Ectodermal cell (in vitro differentiated cells): ENCODE data around the gene SKIC3.

Experiments
- H3K27ac ChIP-seq: 2 replicates; pipeline ENCODE4 v1.7.0; 2013; ENCODE audit warnings: mild to moderate bottlenecking, low read depth, low read length; ENCODE audit not compliant: insufficient read depth, poor library complexity, severe bottlenecking
- H3K27me3 ChIP-seq: 2 replicates; pipeline ENCODE4 v1.7.0; 2013; ENCODE audit warnings: mild to moderate bottlenecking, low read length; ENCODE audit not compliant: insufficient read depth, control insufficient read depth, poor library complexity, severe bottlenecking
- H3K36me3 ChIP-seq: one replicate; pipeline ENCODE4 v1.7.0; 2013; ENCODE audit warnings: low read length; ENCODE audit not compliant: control insufficient read depth, insufficient read depth
- H3K4me1 ChIP-seq: one replicate; pipeline ENCODE4 v1.7.0; 2013; ENCODE audit warnings: low read length; ENCODE audit not compliant: control insufficient read depth, insufficient read depth
- H3K4me3 ChIP-seq: 2 replicates; pipeline ENCODE4 v1.7.0; 2013; ENCODE audit warnings: low read depth, low read length, control low read depth; ENCODE audit not compliant: insufficient read depth
- H3K9me3 ChIP-seq: 2 replicates; pipeline ENCODE4 v1.7.0; 2013; ENCODE audit warnings: mild to moderate bottlenecking, low read length, moderate library complexity; ENCODE audit not compliant: control insufficient read depth
- WGBS, 2 experiments: methylation state at CpG; one replicate each; pipeline ENCODE4 v1.1.7; 2013; ENCODE audit warnings: missing lambda C conversion rate in 2 of 2; 5-methylcytosine and 5-hydroxymethylcytosine counted together

The SKIC3 gene

DNA sequence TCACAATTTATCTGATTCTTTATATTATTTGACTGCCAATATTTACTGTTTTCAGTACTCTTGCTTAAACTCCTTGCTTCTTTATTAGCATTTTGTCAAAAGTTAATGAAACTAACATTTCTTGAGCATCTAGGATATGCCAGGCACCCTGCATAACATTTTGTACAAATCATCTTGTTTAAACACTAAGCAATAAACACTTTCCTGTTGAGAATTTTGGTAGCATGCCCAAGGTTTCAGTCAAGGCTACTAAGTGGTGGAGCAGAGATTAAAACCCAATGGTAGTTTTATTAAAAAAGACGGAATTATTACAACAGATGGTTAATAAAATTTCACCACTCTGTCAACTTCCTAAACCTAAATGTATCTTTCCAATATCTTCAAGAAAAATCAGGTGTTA is 43.2 kb downstream of the SKIC3 start:
- Histone ChIP-seq H3K9me3 (no peaks in the 10 kb centered on the region), H3K27me3 (no peaks in the 10 kb centered on the region), H3K4me3 (no peak overlapping the region), H3K4me1 (no peaks in the 10 kb centered on the region), H3K36me3 (peaks cover 18% of the 10 kb centered on the region), H3K27ac (no peak overlapping the region)
- 100% methylated on average over 1 of the region's 1 CpG for WGBS, 2 experiments

- Histone ChIP-seq H3K27me3 (no peaks in the 10 kb centered on the region), H3K9me3 (no peaks in the 10 kb centered on the region), H3K4me1 (no peaks in the 10 kb centered on the region), H3K27ac (no peak overlapping the region), H3K4me3 (no peak overlapping the region), H3K36me3 (peaks cover 5% of the 10 kb centered on the region)
- WGBS, 2 experiments: no CpG with 5 or more reads among the region's 1 CpG
Observed at GRCh38 chr5:95508550-95508949, 46.2 kb downstream of the SKIC3 start.
